Stomach (tissue), 9 donors: ENCODE data around the gene KPNA1. TPM values are rescaled to one million over a fixed set of nuclear protein-coding genes. Genes with fewer than 3 reads are reported as not detected.

Source experiments
- DNase-seq, 2 donors: peaks; one replicate each; pipeline versions ENCODE4 v3.0.0 to v3.0.0-alpha.2; 2013 to 2019
- H3K27ac ChIP-seq, 5 donors: fragments of 200-600 bp in 4 of 5; sonication (generic) in 4 of 5; one replicate each; pipeline ENCODE4 v1.5.1; 2013 to 2019; ENCODE audit warnings: mild to moderate bottlenecking in 1 of 5, moderate library complexity in 1 of 5
- H3K27me3 ChIP-seq, 3 donors: fragments of 200-600 bp; sonication (generic); one replicate each; pipeline ENCODE4 v1.5.1; 2017 to 2019; ENCODE audit warnings: mixed run types in 1 of 3
- H3K36me3 ChIP-seq, 4 donors: fragments of 200-600 bp; sonication (generic); 1 replicate in 3 of 4; 2 replicates in 1 of 4; pipeline ENCODE4 v1.5.1; 2016 to 2019
- H3K4me1 ChIP-seq, 4 donors: fragments of 200-600 bp; sonication (generic); one replicate each; pipeline ENCODE4 v1.5.1; 2016 to 2019
- H3K4me3 ChIP-seq, 4 donors: fragments of 200-600 bp; sonication (generic) in 3 of 4; one replicate each; pipeline ENCODE4 v1.5.1; 2016 to 2019; ENCODE audit warnings: mild to moderate bottlenecking in 1 of 4
- H3K9me3 ChIP-seq, 4 donors: fragments of 200-600 bp; sonication (generic); one replicate each; pipeline ENCODE4 v1.5.1; 2016 to 2019
- EP300 ChIP-seq: sonication (generic); formaldehyde crosslinking; IDR thresholded peaks from one replicate; pipeline ENCODE4 v1.6.1; 2017; ENCODE audit warnings: antibody characterized with exemption
- POLR2A ChIP-seq, 4 donors: fragments of 450-650 bp; IDR thresholded peaks; one replicate each; pipeline ENCODE4 v1.6.1; 2016; ENCODE audit warnings: antibody characterized with exemption in 4 of 4, control low read depth in 2 of 4, mild to moderate bottlenecking in 1 of 4, moderate library complexity in 1 of 4
- POLR2AphosphoS5 ChIP-seq, 3 donors: sonication (generic); formaldehyde crosslinking; IDR thresholded peaks; one replicate each; pipeline ENCODE4 v1.6.1; 2016; ENCODE audit warnings: antibody characterized with exemption in 3 of 3
- WGBS, 5 donors: extraction: QIAGEN DNeasy Blood & Tissue Kit in 3 of 5; methylation state at CpG; one replicate each; pipeline versions ENCODE4 v1.1.5 to v1.1.7; 2013 to 2018; 5-methylcytosine and 5-hydroxymethylcytosine counted together
- intact Hi-C: fragments of 100-400 bp; cut with DNase I; formaldehyde crosslinking; loops from one replicate; pipeline ENCODE4 v1.15.1; 2023; ENCODE audit warnings: low total_unique reads
- polyA plus RNA-seq, 3 donors: library from polyadenylated mRNA; stranded (reverse); fragments of 200-250 nt; gene quantifications; one replicate each; pipeline ENCODE4 v1.2.3, GENCODE V29; 2013
- total RNA-seq, 5 donors: library from RNA; depleted of rRNA; stranded (reverse); fragments of >200 nt; gene quantifications; one replicate each; pipeline versions ENCODE4 v1.1.0 to v1.2.3, GENCODE V29; 2014 to 2016
- TF ChIP-seq, protein P1 (sequence below), 7 experiments: fragments of 450-650 bp in 4 of 7; fragments of 200-600 bp in 3 of 7; sonication (generic) in 3 of 7; IDR thresholded peaks; one replicate each; pipeline ENCODE4 v1.5.1; 2016 to 2019; ENCODE audit warnings: antibody characterized with exemption in 7 of 7, control low read depth in 2 of 7, mild to moderate bottlenecking in 1 of 7
- donor health status: healthy with polysubstance abuse.
- donor health status: Bipolar disorder and iron deficiency.
- donor health status: healthy.

The KPNA1 gene
- total and polyA plus RNA-seq, 8 donors: 6.7 to 88.4 (median 32.0) TPM

GRCh38 chr3:122562923-122563716 lies 48.4 kb upstream of the KPNA1 start:
- Histone ChIP-seq H3K4me3 (peak overlapping the region; percentile 68 to 82 (median 74)), H3K27ac (peak overlapping the region; percentile 92 to 97 (median 96)), H3K9me3 (no peaks in the 10 kb centered on the region), H3K4me1 (peaks cover 27 to 67% (median 45%) of the 10 kb centered on the region in 4 donors), H3K36me3 (peaks cover 20 to 45% (median 40%) of the 10 kb centered on the region in 4 donors), H3K27me3 (no peaks in the 10 kb centered on the region)
- DNase-seq: no peak
- 48 to 59% (median 53%) methylated on average over 5 of the region's 5 CpGs for WGBS, 5 donors
- intact Hi-C loops: loop anchor here (5.0 kb wide), 1 partner anchor 114 kb away; no protein-coding TSS in a partner anchor
- TF ChIP-seq EP300 (no peak), POLR2A (IDR thresholded peaks at IDR 0.05) (no peak), POLR2AphosphoS5 (IDR thresholded peaks at IDR 0.05) (no peak)
- TF ChIP-seq, protein P1, sequence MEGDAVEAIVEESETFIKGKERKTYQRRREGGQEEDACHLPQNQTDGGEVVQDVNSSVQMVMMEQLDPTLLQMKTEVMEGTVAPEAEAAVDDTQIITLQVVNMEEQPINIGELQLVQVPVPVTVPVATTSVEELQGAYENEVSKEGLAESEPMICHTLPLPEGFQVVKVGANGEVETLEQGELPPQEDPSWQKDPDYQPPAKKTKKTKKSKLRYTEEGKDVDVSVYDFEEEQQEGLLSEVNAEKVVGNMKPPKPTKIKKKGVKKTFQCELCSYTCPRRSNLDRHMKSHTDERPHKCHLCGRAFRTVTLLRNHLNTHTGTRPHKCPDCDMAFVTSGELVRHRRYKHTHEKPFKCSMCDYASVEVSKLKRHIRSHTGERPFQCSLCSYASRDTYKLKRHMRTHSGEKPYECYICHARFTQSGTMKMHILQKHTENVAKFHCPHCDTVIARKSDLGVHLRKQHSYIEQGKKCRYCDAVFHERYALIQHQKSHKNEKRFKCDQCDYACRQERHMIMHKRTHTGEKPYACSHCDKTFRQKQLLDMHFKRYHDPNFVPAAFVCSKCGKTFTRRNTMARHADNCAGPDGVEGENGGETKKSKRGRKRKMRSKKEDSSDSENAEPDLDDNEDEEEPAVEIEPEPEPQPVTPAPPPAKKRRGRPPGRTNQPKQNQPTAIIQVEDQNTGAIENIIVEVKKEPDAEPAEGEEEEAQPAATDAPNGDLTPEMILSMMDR (IDR thresholded peaks at IDR 0.05): no peak

DNA sequence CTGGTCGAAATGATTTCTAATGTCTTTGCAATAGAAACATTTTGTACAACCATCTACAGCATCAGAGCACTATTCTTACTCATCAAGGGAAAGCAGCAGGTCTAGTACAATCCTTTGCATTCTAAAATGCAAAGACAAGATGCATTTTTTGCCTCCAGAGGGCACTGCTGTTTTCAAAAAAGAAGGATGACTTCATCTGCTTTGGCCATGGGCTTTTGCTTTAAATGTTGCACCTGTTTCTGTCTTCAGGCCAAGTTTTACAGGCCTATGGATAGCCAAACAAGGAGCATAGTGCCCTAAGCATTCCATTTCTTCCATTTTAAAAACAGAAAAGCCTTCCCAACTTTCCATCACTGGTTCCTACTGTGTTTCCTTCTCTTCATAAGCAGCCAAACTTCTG lies 45.9 kb upstream of the KPNA1 start:
- intact Hi-C loops: loop anchor here (5.0 kb wide), 1 partner anchor 117 kb away; no protein-coding TSS in a partner anchor
- 68 to 100% (median 92%) methylated on average over 1 of the region's 1 CpG for WGBS, 5 donors
- DNase-seq: peak; percentile 55 to 87
- Histone ChIP-seq H3K27me3 (no peaks in the 10 kb centered on the region), H3K27ac (peak overlapping the region in 2 of 5 donors; percentile 8 to 58), H3K36me3 (peaks cover 24 to 45% (median 41%) of the 10 kb centered on the region in 4 donors), H3K9me3 (no peaks in the 10 kb centered on the region), H3K4me1 (peaks cover 26 to 45% (median 35%) of the 10 kb centered on the region in 4 donors), H3K4me3 (peak overlapping the region in 1 of 4 donors; percentile 3)
- TF ChIP-seq EP300: no peak
- TF ChIP-seq POLR2A (IDR thresholded peaks at IDR 0.05): no peak
- TF ChIP-seq, protein P1 (IDR thresholded peaks at IDR 0.05): peak in 5 of 7 experiments; percentile 39 to 69 (median 49)
- TF ChIP-seq POLR2AphosphoS5 (IDR thresholded peaks at IDR 0.05): peak in 1 of 3 donors; percentile 45

DNA sequence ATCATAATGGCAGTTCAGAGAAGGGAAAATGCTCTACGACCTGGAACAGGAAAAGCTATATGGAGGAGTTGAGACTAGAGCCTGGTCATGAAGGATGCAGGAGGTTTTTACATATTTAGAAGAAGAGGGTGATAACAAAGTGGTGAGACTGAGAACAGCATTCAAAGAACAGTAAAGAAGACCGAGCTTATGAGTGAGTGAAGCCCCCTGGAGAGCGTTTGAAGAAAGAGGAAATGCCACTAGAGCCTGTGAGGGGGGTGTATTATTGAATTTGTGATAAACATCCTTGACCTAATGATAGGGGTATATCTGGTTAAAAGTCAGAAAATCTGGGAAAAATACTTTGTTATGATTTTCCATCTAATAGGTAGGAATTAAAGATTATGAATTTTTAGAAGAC lies 45.2 kb upstream of the KPNA1 start:
- DNase-seq: no peak
- Histone ChIP-seq H3K9me3 (no peaks in the 10 kb centered on the region), H3K4me3 (no peak overlapping the region), H3K36me3 (peaks cover 27 to 52% (median 49%) of the 10 kb centered on the region in 4 donors), H3K27ac (no peak overlapping the region), H3K27me3 (no peaks in the 10 kb centered on the region), H3K4me1 (peaks cover 18 to 38% (median 27%) of the 10 kb centered on the region in 4 donors)
- WGBS, 5 donors: 73 to 92% (median 90%) methylated on average over 3 of the region's 3 CpGs
- TF ChIP-seq EP300 (no peak), POLR2AphosphoS5 (IDR thresholded peaks at IDR 0.05) (no peak), POLR2A (IDR thresholded peaks at IDR 0.05) (no peak)
- TF ChIP-seq, protein P1 (IDR thresholded peaks at IDR 0.05): no peak
- intact Hi-C loops: loop anchor here (5.0 kb wide), 1 partner anchor 117 kb away; no protein-coding TSS in a partner anchor

DNA sequence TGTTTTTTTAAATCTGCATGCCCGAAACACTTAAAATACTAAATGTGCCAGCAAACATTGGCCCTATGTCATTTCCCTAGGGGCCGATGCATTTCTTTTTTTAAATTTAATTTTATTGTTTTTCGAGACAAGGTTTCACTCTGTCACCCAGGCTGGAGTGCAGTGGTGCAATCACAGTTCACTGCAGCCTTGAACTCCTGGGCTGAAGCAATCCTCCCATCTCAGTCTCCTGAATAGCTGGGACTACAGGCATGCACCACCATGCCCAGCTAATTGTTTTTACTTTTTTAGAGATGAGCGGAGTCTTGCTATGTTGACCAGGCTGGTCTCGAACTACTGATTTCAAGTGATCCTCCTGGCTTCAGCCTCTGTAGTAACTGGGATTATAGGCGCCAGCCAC lies 43.9 kb upstream of the KPNA1 start:
- TF ChIP-seq POLR2A (IDR thresholded peaks at IDR 0.05): no peak
- TF ChIP-seq EP300: no peak
- TF ChIP-seq POLR2AphosphoS5 (IDR thresholded peaks at IDR 0.05): no peak
- TF ChIP-seq, protein P1 (IDR thresholded peaks at IDR 0.05): no peak
- no peaks in the 10 kb centered on the region for H3K27me3 ChIP-seq
- H3K9me3 ChIP-seq: no peaks in the 10 kb centered on the region
- no peak for DNase-seq
- intact Hi-C loops: no loop called here
- H3K27ac ChIP-seq: no peak overlapping the region
- no peak overlapping the region for H3K4me3 ChIP-seq
- H3K4me1 ChIP-seq: peaks cover 16 to 34% (median 25%) of the 10 kb centered on the region in 4 donors
- peaks cover 27 to 65% (median 61%) of the 10 kb centered on the region in 4 donors for H3K36me3 ChIP-seq
- WGBS, 5 donors: 89 to 95% (median 93%) methylated on average over 6 of the region's 6 CpGs
